Measurements from ENCODE around the gene AFF1.

DNA sequence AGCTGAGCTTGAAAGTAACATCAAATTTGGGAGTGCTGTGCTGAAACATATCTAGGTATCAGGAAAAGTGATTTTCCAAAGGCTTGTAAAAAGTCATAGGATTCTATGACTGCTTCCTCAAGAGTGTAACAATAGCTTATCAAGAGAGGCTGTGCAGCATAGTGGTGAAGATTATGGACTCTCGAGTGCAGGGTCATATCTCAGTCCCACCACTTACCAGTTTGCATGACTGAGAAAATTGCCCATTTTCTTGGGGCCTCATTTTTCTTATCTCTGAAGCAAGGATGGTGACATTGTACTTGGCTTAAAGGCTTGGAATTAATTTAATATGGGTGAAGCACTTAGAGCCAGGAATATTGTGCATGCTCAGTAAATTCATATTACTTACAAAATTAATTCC, 57.2 kb downstream of the AFF1 start:
- TF ChIP-seq POLR2A (IDR thresholded peaks at IDR 0.05; ENCODE audit: low read depth, low read length) (no peak), POLR2AphosphoS5 (IDR thresholded peaks at IDR 0.05; ENCODE audit: low read depth, low read length) (no peak), TAF1 (IDR thresholded peaks at IDR 0.05; ENCODE audit: low read depth, low read length) (no peak), PAX5 (IDR thresholded peaks at IDR 0.05; ENCODE audit: insufficient read depth, low read length, severe bottlenecking) (no peak)
